K562 (cell line): ENCODE results near the gene CABP2. TPM values are rescaled to one million over a fixed set of nuclear protein-coding genes. Genes with fewer than 3 reads are reported as not detected.

Source experiments
- CHD1 ChIP-seq: fragments of 200-600 bp; sonication (generic); IDR thresholded peaks from one replicate; pipeline ENCODE4 v1.6.1; 2012; ENCODE audit warnings: mild to moderate bottlenecking, moderate library complexity, low read length, inconsistent platforms
- HDGF ChIP-seq: fragments of 450-650 bp; IDR thresholded peaks from 2 replicates; pipeline ENCODE4 v1.6.1; 2016
- KAT7 ChIP-seq: sonication (generic); formaldehyde crosslinking; IDR thresholded peaks from 2 replicates; pipeline ENCODE4 v1.8.0; 2022; ENCODE audit warnings: missing genetic modification reagents, mild to moderate bottlenecking, borderline replicate concordance
- PHB ChIP-seq: fragments of 250-450 bp; sonication (Bioruptor Pico); IDR thresholded peaks from 2 replicates; pipeline ENCODE4 v1.5.0; 2021
- TAF9B ChIP-seq: fragments of 450-650 bp; IDR thresholded peaks from 2 replicates; pipeline ENCODE4 v1.6.1; 2018; ENCODE audit warnings: mild to moderate bottlenecking; ENCODE audit not compliant: partially characterized antibody
- ZFP36 ChIP-seq: fragments of 150-350 bp; IDR thresholded peaks from 2 replicates; pipeline ENCODE4 v1.6.1; 2018; ENCODE audit warnings: low read length, low read depth; ENCODE audit not compliant: partially characterized antibody
- ZNF274 ChIP-seq: IDR thresholded peaks from 2 replicates; pipeline ENCODE4 v1.6.1; 2011; ENCODE audit warnings: low read depth, mild to moderate bottlenecking, low read length, moderate library complexity, borderline replicate concordance
- ZNF583 ChIP-seq: fragments of 250-450 bp; sonication (Bioruptor Pico); IDR thresholded peaks from 2 replicates; pipeline ENCODE4 v1.4.0; 2020
- ZNF79 ChIP-seq: fragments of 250-450 bp; sonication (Bioruptor Pico); IDR thresholded peaks from 2 replicates; pipeline ENCODE4 v1.4.0; 2020; ENCODE audit warnings: low read depth, mild to moderate bottlenecking, moderate library complexity
- ZZZ3 ChIP-seq: fragments of 450-650 bp; IDR thresholded peaks from 2 replicates; pipeline ENCODE4 v1.6.1; 2016; ENCODE audit warnings: antibody characterized with exemption, mild to moderate bottlenecking, moderate library complexity
- polyA plus RNA-seq, 8 experiments: library from polyadenylated mRNA; depleted of rRNA in 4 of 8; stranded (reverse) in 5 of 8; unstranded in 3 of 8; fragments of >200 nt; fragmentation: Nextera tagmentation in 2 of 8; fragmentation: Illumina TruSeq in 1 of 8; extraction: Ambion mirVana in 2 of 8; extraction: Trizol in 1 of 8; gene quantifications; 2 replicates each; pipeline versions ENCODE4 v1.2.1 to v1.2.3, GENCODE V29; 2011 to 2014; ENCODE audit warnings: inconsistent platforms in 1 of 8, missing spikeins in 1 of 8
- total RNA-seq, 7 experiments: library from RNA; depleted of rRNA in 6 of 7; stranded (reverse); fragments of >200 nt in 6 of 7; fragmentation: Illumina TruSeq in 2 of 7; extraction: Trizol in 2 of 7; gene quantifications; 2 replicates each; pipeline versions ENCODE4 v1.2.1 to v1.2.3, GENCODE V29; 2011 to 2021; ENCODE audit warnings: low replicate concordance in 1 of 7
- TF ChIP-seq, protein P1 (sequence below), 2 experiments: fragments of 200-800 bp in 1 of 2; sonication (Bioruptor generic) in 1 of 2; sonication (generic) in 1 of 2; formaldehyde crosslinking in 1 of 2; IDR thresholded peaks in 1 of 2; conservative IDR thresholded peaks in 1 of 2; 2 replicates each; pipeline versions ENCODE4 v1.5.0 to v1.6.1; 2016 to 2020; ENCODE audit warnings: missing compliant biosample characterization in 1 of 2, missing genetic modification characterization in 1 of 2, missing genetic modification reagents in 1 of 2
- TF ChIP-seq, protein P2 (sequence below), 2 experiments: fragments of 150-350 bp in 1 of 2; IDR thresholded peaks; 2 replicates each; pipeline ENCODE4 v1.6.1; 2012 to 2016; ENCODE audit warnings: low read depth in 2 of 2, low read length in 2 of 2, mild to moderate bottlenecking in 1 of 2, moderate library complexity in 1 of 2
- TF ChIP-seq, protein P3 (sequence below): fragments of 250-450 bp; sonication (Bioruptor Pico); IDR thresholded peaks from 2 replicates; pipeline ENCODE4 v1.8.0; 2021; ENCODE audit warnings: moderate library complexity, mild to moderate bottlenecking, inconsistent platforms

The CABP2 gene
- total and polyA plus RNA-seq, 9 of the 15 experiments (the other 6 are each of a cell fraction or from before 2014, with no cell fraction given), result not detected

DNA sequence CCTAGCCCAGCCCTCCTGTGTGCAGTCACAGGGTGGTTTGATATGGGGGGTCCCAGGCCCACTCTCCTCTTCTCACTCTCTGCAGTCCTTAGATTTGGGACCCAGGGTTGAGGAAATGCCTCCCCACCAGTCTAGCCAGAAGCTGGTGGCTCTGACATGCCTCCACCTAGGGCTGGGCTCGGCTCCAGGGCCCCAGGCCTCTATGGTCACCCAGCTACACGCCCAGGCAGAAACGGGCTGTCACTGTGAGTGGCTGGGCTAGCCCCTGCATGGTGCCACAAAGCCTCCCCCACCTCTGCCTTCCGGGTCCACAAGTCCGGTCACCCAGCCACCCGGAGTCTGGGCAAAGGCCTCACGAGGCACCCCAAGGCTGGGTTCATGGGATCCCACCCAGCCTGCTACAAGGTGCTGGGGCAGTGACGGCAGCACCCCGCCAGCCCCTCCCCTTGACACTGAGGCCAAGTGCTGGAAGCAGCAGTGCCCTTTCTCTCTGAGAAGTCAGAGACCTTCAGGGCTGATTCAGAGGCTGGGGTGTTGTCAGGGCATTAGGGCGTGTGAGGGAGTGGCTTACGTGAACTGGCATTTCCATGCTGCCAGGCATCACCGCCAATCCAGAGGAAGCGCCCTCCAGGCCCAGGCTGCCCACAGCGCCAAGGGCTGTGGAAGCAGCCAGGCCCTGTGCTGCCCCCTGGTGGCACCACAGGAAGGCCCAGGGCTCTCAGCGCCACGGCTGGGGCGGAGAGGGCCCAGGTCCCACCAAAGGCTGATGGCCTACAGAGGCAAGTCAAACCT is 17.4 kb downstream of the CABP2 start (continued):
- TF ChIP-seq, protein P1, sequence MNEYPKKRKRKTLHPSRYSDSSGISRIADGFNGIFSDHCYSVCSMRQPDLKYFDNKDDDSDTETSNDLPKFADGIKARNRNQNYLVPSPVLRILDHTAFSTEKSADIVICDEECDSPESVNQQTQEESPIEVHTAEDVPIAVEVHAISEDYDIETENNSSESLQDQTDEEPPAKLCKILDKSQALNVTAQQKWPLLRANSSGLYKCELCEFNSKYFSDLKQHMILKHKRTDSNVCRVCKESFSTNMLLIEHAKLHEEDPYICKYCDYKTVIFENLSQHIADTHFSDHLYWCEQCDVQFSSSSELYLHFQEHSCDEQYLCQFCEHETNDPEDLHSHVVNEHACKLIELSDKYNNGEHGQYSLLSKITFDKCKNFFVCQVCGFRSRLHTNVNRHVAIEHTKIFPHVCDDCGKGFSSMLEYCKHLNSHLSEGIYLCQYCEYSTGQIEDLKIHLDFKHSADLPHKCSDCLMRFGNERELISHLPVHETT (CRISPR knock-in tag; conservative IDR thresholded peaks at IDR 0.05 in 1 of 2, IDR thresholded peaks at IDR 0.05 in 1 of 2), result no peak
- TF ChIP-seq PHB (CRISPR knock-in tag) (no peak), TAF9B (no peak), KAT7 (no peak), ZNF79 (CRISPR knock-in tag) (no peak), CHD1 (no peak), HDGF (peak; percentile 92; the same call in 1 of the 2 replicates), ZFP36 (no peak), ZNF274 (no peak), ZZZ3 (no peak), ZNF583 (CRISPR knock-in tag) (peak; percentile 50; the same call in 1 of the 2 replicates)
- TF ChIP-seq, protein P2, sequence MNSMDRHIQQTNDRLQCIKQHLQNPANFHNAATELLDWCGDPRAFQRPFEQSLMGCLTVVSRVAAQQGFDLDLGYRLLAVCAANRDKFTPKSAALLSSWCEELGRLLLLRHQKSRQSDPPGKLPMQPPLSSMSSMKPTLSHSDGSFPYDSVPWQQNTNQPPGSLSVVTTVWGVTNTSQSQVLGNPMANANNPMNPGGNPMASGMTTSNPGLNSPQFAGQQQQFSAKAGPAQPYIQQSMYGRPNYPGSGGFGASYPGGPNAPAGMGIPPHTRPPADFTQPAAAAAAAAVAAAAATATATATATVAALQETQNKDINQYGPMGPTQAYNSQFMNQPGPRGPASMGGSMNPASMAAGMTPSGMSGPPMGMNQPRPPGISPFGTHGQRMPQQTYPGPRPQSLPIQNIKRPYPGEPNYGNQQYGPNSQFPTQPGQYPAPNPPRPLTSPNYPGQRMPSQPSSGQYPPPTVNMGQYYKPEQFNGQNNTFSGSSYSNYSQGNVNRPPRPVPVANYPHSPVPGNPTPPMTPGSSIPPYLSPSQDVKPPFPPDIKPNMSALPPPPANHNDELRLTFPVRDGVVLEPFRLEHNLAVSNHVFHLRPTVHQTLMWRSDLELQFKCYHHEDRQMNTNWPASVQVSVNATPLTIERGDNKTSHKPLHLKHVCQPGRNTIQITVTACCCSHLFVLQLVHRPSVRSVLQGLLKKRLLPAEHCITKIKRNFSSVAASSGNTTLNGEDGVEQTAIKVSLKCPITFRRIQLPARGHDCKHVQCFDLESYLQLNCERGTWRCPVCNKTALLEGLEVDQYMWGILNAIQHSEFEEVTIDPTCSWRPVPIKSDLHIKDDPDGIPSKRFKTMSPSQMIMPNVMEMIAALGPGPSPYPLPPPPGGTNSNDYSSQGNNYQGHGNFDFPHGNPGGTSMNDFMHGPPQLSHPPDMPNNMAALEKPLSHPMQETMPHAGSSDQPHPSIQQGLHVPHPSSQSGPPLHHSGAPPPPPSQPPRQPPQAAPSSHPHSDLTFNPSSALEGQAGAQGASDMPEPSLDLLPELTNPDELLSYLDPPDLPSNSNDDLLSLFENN (IDR thresholded peaks at IDR 0.05; ENCODE audit: low read depth in 2 of 2, low read length in 2 of 2), result no peak
- TF ChIP-seq, protein P3, sequence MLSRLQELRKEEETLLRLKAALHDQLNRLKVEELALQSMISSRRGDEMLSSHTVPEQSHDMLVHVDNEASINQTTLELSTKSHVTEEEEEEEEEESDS (CRISPR knock-in tag), result no peak
